Activated CD4-positive, alpha-beta T cell treated with anti-CD3 and anti-CD28 coated beads, Interleukin-2, amount 50 U/mL, for 16 hours (primary cell): ENCODE results near the gene PRLHR.
A peak's percentile ranks its signal among the peaks of the same experiment; 100 is the strongest.
"Not testable (repeated sequence)": the region's sequence is repeated elsewhere in the genome, so short reads cannot be mapped to it uniquely, and the experiment has no call there.

ENCODE experiments used
- DNase-seq: peaks from one replicate; pipeline ENCODE4 v3.0.0-alpha.2; 2020

Gene PRLHR

GRCh38 chr10:118595598-118596425 lies at the start of gene PRLHR:
PRLHR (minus strand) TSS chr10:118595648; CDS start chr10:118595244, 404 bp downstream.
- no peak for DNase-seq

GRCh38 chr10:118642228-118642627 lies 46.8 kb upstream of the PRLHR start:
- no peak for DNase-seq

- no peak for DNase-seq
Measured at GRCh38 chr10:118638680-118639079, 43.2 kb upstream of the PRLHR start.

GRCh38 chr10:118635674-118636402 lies 40.4 kb upstream of the PRLHR start:
- no peak for DNase-seq

GRCh38 chr10:118633786-118634185 lies 38.3 kb upstream of the PRLHR start:
- no peak for DNase-seq

- no peak for DNase-seq
Measured at GRCh38 chr10:118629211-118629610, 33.8 kb upstream of the PRLHR start.

- DNase-seq: no peak
Measured at GRCh38 chr10:118628397-118628796, 32.9 kb upstream of the PRLHR start.

GRCh38 chr10:118626953-118627352 lies 31.5 kb upstream of the PRLHR start:
- no peak for DNase-seq

- no peak for DNase-seq
Measured at GRCh38 chr10:118625504-118625903, 30.1 kb upstream of the PRLHR start.

- no peak for DNase-seq
Measured at GRCh38 chr10:118624747-118625146, 29.3 kb upstream of the PRLHR start.

GRCh38 chr10:118621304-118621942 lies 26.0 kb upstream of the PRLHR start:
- DNase-seq: no peak

GRCh38 chr10:118613863-118614262 lies 18.4 kb upstream of the PRLHR start:
- not testable (repeated sequence) for DNase-seq

GRCh38 chr10:118610577-118610976 lies 15.1 kb upstream of the PRLHR start:
- no peak for DNase-seq

- DNase-seq: no peak
Measured at GRCh38 chr10:118607768-118608354, 12.4 kb upstream of the PRLHR start.

GRCh38 chr10:118605694-118606093 lies 10.2 kb upstream of the PRLHR start:
- no peak for DNase-seq

- no peak for DNase-seq
Measured at GRCh38 chr10:118596426-118597124, 1.1 kb upstream of the PRLHR start.

GRCh38 chr10:118595064-118595420 lies 406 bp downstream of the PRLHR start:
- no peak for DNase-seq

- peak; percentile 6 for DNase-seq
Measured at GRCh38 chr10:118594392-118595063, 920 bp downstream of the PRLHR start.

- no peak for DNase-seq
Measured at GRCh38 chr10:118592675-118593330, 2.6 kb downstream of the PRLHR start.

GRCh38 chr10:118590334-118590733 lies 5.1 kb downstream of the PRLHR start:
- DNase-seq: no peak

GRCh38 chr10:118587881-118588651 lies 7.4 kb downstream of the PRLHR start:
- DNase-seq: no peak
